Calu3 (cell line): ENCODE data around the gene NUBPL. TPM values are rescaled to one million over a fixed set of nuclear protein-coding genes. Genes with fewer than 3 reads are reported as not detected.

Source experiments
- BruUV-seq: library from RNA; stranded (reverse); fragments of 400-500 nt; replicated peaks from 2 replicates; lab custom pipeline; 2021; lab: Mats Ljungman, UMichigan
- CTCF ChIA-PET: fragments of 300-600 bp; sonication (Branson Sonifier 250); formaldehyde crosslinking; loops from one replicate; lab custom pipeline; 2022; ENCODE audit warnings: antibody characterized with exemption; lab: Charles Lee
- DNase-seq: peaks from one replicate; pipeline ENCODE4 v3.0.0; 2022
- H3K27ac Mint-ChIP-seq: one replicate; pipeline ENCODE4 v1.8.0; 2022; ENCODE audit warnings: mixed read lengths; ENCODE audit not compliant: unreplicated experiment
- H3K27me3 Mint-ChIP-seq: one replicate; pipeline ENCODE4 v1.8.0; 2022; ENCODE audit warnings: mixed read lengths; ENCODE audit not compliant: unreplicated experiment
- H3K36me3 Mint-ChIP-seq: one replicate; pipeline ENCODE4 v1.8.0; 2022; ENCODE audit warnings: mild to moderate bottlenecking, moderate library complexity, mixed read lengths; ENCODE audit not compliant: insufficient read depth, unreplicated experiment
- H3K4me1 Mint-ChIP-seq: one replicate; pipeline ENCODE4 v1.8.0; 2022; ENCODE audit warnings: mild to moderate bottlenecking, low read depth, mixed read lengths; ENCODE audit not compliant: unreplicated experiment
- H3K4me3 Mint-ChIP-seq: one replicate; pipeline ENCODE4 v1.8.0; 2022; ENCODE audit warnings: mild to moderate bottlenecking, low read depth, moderate library complexity, mixed read lengths; ENCODE audit not compliant: unreplicated experiment
- H3K9me3 Mint-ChIP-seq: one replicate; pipeline ENCODE4 v1.8.0; 2022; ENCODE audit warnings: low read depth, mixed read lengths; ENCODE audit not compliant: unreplicated experiment
- intact Hi-C: fragments of 100-400 bp; cut with micrococcal nuclease; formaldehyde crosslinking; loops from one replicate; pipeline ENCODE4 v1.10.0; 2022; ENCODE audit not compliant: unreplicated experiment
- total RNA-seq: library from RNA; stranded (reverse); gene quantifications from 2 replicates; pipeline ENCODE4 v1.2.3, GENCODE V29; 2022
- TF ChIP-seq, protein P1 (sequence below): fragments of 200-600 bp; IDR thresholded peaks from one replicate; pipeline ENCODE4 v1.8.0; 2022; ENCODE audit warnings: antibody characterized with exemption; ENCODE audit not compliant: unreplicated experiment

The NUBPL gene
- total RNA-seq, 1 experiment from 2014 or later, result 14.2 TPM

DNA sequence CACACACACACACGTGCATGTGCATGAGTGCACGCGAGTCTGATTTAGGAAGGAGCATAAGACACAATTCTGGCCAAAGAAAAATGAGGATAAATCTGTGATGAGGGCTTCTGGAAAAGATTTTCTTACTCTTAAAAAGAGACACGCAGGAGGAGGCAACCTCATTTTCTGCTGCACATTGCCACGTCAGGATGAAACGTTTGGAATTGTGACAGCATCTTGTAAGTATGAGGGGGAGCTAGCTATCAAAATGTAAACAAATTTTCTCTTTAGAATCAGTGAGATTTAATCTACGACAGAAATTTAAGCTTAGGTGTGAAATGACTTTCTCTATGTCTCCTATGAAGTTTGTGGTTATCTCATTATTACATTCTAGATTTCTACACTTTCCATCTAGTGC is 31.1 kb upstream of the NUBPL start:
- Mint-ChIP-seq H3K9me3 (no peaks in the 10 kb centered on the region), H3K27ac (no peak overlapping the region), H3K27me3 (no peaks in the 10 kb centered on the region), H3K36me3 (no peaks in the 10 kb centered on the region), H3K4me3 (no peak overlapping the region), H3K4me1 (no peaks in the 10 kb centered on the region)
- no peak for DNase-seq
- no TSS peak for BruUV-seq
- TF ChIP-seq, protein P1, sequence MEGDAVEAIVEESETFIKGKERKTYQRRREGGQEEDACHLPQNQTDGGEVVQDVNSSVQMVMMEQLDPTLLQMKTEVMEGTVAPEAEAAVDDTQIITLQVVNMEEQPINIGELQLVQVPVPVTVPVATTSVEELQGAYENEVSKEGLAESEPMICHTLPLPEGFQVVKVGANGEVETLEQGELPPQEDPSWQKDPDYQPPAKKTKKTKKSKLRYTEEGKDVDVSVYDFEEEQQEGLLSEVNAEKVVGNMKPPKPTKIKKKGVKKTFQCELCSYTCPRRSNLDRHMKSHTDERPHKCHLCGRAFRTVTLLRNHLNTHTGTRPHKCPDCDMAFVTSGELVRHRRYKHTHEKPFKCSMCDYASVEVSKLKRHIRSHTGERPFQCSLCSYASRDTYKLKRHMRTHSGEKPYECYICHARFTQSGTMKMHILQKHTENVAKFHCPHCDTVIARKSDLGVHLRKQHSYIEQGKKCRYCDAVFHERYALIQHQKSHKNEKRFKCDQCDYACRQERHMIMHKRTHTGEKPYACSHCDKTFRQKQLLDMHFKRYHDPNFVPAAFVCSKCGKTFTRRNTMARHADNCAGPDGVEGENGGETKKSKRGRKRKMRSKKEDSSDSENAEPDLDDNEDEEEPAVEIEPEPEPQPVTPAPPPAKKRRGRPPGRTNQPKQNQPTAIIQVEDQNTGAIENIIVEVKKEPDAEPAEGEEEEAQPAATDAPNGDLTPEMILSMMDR, result no peak
- CTCF ChIA-PET, result no interaction called here
- intact Hi-C loops, result no loop called here

DNA sequence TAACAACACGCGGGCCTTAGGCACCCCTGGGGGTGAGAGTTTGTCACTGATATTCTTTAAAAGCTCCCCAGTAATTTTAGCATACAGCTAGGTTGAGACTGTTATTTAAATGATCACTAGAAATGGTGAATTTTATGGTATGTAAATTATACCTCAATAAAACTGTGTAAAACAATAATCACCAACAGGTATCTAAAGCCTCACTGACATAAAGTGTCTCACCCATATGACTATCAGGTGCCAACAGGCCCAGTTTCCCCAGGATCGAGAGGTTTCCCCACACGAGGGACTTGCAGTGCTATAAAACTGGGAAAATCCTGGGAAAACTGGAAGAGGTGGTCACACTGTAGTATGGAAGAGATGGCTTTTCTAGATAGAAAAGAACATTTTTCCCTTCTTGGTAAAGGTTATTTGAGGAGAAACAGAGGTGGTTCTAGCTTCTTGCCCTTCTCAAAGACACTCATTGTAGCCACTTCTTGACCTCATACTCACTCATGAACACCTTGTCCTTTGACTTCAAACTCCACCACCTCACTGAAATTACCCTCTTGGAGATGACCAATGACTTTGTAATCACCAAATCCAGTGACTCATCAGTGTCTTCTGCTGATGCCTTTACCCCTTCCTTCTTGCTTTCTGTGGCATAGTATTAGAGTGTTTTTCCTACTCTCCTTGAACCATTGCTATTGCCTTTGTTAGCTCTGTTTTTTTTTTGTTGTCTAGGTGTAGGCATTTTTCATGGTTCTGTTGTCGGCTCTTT is 24.8 kb upstream of the NUBPL start:
- CTCF ChIA-PET, result no interaction called here
- Mint-ChIP-seq H3K4me3 (no peak overlapping the region), H3K9me3 (no peaks in the 10 kb centered on the region), H3K27me3 (peaks cover 12% of the 10 kb centered on the region), H3K4me1 (no peaks in the 10 kb centered on the region), H3K36me3 (no peaks in the 10 kb centered on the region), H3K27ac (no peak overlapping the region)
- no peak for DNase-seq
- BruUV-seq, result no TSS peak
- TF ChIP-seq, protein P1, result no peak
- intact Hi-C loops, result no loop called here

DNA sequence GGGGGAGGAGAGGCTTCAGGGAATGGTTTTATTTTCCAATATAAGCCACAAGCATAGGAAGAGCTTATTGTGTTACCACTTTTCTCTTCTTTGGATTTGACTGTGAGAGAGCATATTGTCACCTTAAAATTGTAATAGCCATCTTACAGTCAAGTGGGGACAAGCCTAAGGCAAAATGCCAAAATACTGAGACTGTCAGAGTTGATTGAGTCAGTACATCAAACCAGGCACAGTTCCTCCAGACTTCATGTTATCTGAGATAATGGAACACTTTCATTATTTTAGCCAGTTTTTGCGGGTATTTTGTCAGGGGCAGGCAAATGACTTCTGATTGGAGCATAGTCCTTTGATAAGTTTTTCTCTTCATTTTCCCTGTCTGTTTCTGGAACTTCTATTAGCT is 19.5 kb upstream of the NUBPL start:
- BruUV-seq, result no TSS peak
- H3K4me3 Mint-ChIP-seq, result no peak overlapping the region
- intact Hi-C loops, result no loop called here
- H3K36me3 Mint-ChIP-seq, result no peaks in the 10 kb centered on the region
- no peak overlapping the region for H3K27ac Mint-ChIP-seq
- H3K9me3 Mint-ChIP-seq, result no peaks in the 10 kb centered on the region
- no peak for DNase-seq
- CTCF ChIA-PET, result no interaction called here
- H3K4me1 Mint-ChIP-seq, result no peaks in the 10 kb centered on the region
- peaks cover 11% of the 10 kb centered on the region for H3K27me3 Mint-ChIP-seq
- TF ChIP-seq, protein P1, result no peak

DNA sequence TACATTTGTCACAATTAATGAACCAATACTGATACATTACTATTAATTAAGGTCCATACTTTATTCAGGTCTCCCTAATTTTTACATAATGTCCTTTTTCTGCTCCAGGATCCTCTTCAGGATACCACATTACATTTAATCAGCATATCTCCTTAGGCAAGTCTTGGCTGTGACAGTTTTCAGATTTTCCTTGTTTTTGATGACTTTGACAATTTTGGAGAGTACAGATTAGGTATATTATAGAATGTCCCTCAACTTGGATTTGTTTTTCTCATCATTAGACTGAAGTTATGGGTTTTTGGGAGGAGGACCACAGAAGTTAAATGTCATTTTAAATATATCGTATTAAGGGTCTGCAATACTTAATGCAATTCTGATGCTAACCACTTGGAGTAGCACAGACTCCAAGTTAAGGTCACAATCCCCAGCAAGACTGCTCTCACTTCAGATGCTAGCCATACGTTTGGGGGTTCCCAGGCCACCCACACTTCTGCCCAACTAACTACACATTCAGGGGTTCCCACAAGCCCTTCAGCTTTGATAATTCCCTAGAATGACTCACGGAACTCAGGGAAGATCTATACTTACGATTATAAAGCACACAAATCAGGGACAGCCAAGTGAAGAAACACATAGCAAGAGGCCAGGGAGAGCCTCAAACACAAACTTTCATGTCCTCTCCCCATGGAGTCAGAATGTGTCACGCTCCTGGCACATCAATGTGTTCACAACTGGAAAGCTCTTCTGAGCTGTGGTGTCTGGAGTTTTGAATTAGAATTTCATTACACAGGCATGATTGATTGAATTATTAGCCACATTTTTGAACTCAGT is 17.0 kb upstream of the NUBPL start:
- intact Hi-C loops, result no loop called here
- Mint-ChIP-seq H3K9me3 (no peaks in the 10 kb centered on the region), H3K27me3 (peaks cover 18% of the 10 kb centered on the region), H3K4me1 (no peaks in the 10 kb centered on the region), H3K36me3 (no peaks in the 10 kb centered on the region), H3K4me3 (no peak overlapping the region), H3K27ac (no peak overlapping the region)
- CTCF ChIA-PET, result no interaction called here
- no peak for DNase-seq
- TF ChIP-seq, protein P1, result peak; percentile 24
- no TSS peak for BruUV-seq
